AG04450 (cell line): ENCODE results near the gene PACS2. TPM values are rescaled to one million over a fixed set of nuclear protein-coding genes. Genes with fewer than 3 reads are reported as not detected.

Experiments
- CTCF ChIA-PET: fragments of 300-600, 350-600 bp; formaldehyde crosslinking; extraction: SDS; loops from one replicate; lab custom pipeline; 2022; ENCODE audit warnings: antibody characterized with exemption, inconsistent platforms; lab: Charles Lee
- POLR2A ChIA-PET: fragments of 350-600 bp; formaldehyde crosslinking; extraction: SDS; loops from one replicate; lab custom pipeline; 2021; ENCODE audit warnings: antibody characterized with exemption, inconsistent platforms; lab: Yijun Ruan, JAX
- DNase-seq: peaks from one replicate; pipeline ENCODE4 v3.0.0-alpha.2; 2011; ENCODE audit warnings: low read depth, low spot score
- H3K27ac ChIP-seq: one replicate; pipeline ENCODE4 v1.5.1; 2012; ENCODE audit warnings: low read depth, low read length, control low read depth
- H3K27me3 ChIP-seq: one replicate; pipeline ENCODE4 v1.6.0; 2012; ENCODE audit warnings: low read length; ENCODE audit not compliant: control insufficient read depth, insufficient read depth
- H3K4me3 ChIP-seq: 2 replicates; pipeline ENCODE4 v1.5.1; 2011; ENCODE audit warnings: mild to moderate bottlenecking, low read depth, low read length, control low read depth
- H3K9me3 ChIP-seq: 2 replicates; pipeline ENCODE4 v1.5.1; 2012; ENCODE audit warnings: low read length; ENCODE audit not compliant: control insufficient read depth, insufficient read depth
- CTCF ChIP-seq: IDR thresholded peaks from 2 replicates; pipeline ENCODE4 v1.5.1; 2011; ENCODE audit warnings: low read depth, low read length, control low read depth, inconsistent platforms
- polyA plus RNA-seq: library from polyadenylated mRNA; depleted of rRNA; stranded (reverse); fragments of >200 nt; gene quantifications from 2 replicates; pipeline ENCODE4 v1.2.3, GENCODE V29; 2011

Gene PACS2
- polyA plus RNA-seq, 1 experiment: 13.0 TPM

DNA sequence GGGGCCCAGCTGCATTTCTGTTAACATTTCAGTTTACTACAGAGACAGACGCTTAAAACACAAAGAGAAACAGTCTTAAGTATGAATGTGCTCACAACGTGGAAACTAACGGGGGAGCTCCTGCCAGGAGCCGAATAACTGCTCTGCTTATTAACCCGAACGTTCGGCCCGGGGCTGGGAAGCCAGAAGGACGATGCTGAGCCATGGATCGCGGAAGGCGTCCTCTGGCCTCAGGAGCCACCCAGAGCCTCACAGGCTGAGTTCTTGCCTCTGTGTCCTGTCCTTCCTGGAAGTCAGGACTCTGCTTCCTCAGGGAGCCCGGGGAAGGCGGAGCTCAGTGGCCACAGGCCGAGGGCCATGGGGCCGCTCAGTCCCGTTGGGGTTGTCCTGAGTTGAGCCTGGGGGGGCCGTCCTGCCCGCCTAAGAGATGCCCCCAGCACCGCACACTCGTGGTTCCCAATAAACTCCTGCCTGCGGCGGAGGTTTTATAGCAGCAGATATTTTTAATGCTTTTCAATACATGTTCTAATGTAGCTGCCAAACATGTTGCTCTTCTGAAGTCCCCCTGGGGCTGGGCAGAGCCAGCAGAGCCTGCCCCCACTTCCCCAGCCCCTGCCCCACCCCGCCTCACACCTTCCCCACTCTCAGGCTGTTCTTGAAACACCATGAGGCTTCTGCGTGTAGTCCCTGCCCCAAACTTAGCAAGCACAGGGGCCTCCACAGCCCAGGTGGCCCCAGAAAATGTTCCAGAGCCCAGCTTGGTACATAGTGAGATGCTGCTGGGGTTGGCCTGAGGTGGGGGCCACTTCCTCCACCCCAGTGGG, 80.4 kb downstream of the PACS2 start:
- Histone ChIP-seq H3K27me3 (no peaks in the 10 kb centered on the region), H3K4me3 (no peak overlapping the region), H3K9me3 (peaks cover 19% of the 10 kb centered on the region), H3K27ac (no peak overlapping the region)
- no peak for DNase-seq
- TF ChIP-seq CTCF: no peak
- ChIA-PET POLR2A (no interaction called here), CTCF (interaction anchor here (0.6 to 1.4 kb wide), 2 partner anchors 86 to 214 kb away, joined by 3 to 6 read pairs; partner anchors contain the start of gene NUDT14)

GRCh38 chr14:105395538-105395854, 80.9 kb downstream of the PACS2 start:
- Histone ChIP-seq H3K9me3 (peaks cover 25% of the 10 kb centered on the region), H3K4me3 (no peak overlapping the region), H3K27ac (no peak overlapping the region), H3K27me3 (no peaks in the 10 kb centered on the region)
- TF ChIP-seq CTCF: no peak
- ChIA-PET POLR2A (no interaction called here), CTCF (interaction anchor here (0.6 to 1.4 kb wide), 2 partner anchors 85 to 214 kb away, joined by 3 to 6 read pairs; partner anchors contain the start of gene NUDT14)
- DNase-seq: no peak

DNA sequence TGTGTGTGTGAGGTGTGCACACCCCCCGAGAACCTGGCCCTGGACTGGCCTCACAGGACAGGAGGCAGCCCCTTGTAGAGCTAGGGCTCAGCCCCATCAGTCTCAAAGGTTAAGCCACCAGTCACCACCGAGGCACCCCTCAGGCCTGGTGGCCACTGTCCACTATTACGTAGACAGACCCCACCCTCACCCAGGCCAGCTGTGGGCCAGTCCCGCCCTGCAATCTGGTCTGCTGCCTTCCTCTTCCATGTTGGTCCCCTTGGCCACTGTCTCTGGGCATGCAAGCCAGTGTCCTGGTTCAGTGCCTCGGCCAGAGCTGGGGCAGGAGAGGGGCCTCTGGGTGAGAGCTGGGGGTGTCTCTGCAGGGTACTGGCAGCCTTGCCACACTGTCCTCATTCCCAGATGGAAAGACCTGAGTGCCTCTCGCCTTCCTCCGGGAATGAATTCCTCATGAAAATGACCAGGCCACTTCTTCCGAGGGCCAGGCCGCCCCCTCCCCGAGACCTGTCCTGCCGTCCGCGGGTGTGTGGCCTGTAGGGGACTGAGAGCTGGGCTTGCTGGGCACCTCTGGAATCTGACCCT, 82.9 kb downstream of the PACS2 start:
- ChIA-PET CTCF (interaction anchor here (0.6 to 1.0 kb wide), 2 partner anchors 37 to 83 kb away, joined by 3 to 4 read pairs; no protein-coding TSS in a partner anchor), POLR2A (no interaction called here)
- no peak for DNase-seq
- Histone ChIP-seq H3K9me3 (peaks cover 34% of the 10 kb centered on the region), H3K27ac (no peak overlapping the region), H3K4me3 (no peak overlapping the region; the same call in 1 of the 2 replicates), H3K27me3 (no peaks in the 10 kb centered on the region)
- TF ChIP-seq CTCF: no peak

- ChIA-PET POLR2A (no interaction called here), CTCF (interaction anchor here (1.0 to 1.9 kb wide), 2 partner anchors 11 to 83 kb away, joined by 4 to 5 read pairs; no protein-coding TSS in a partner anchor)
- Histone ChIP-seq H3K27ac (peak within 1 kb of the TSS; percentile 21), H3K4me3 (peak within 1 kb of the TSS; percentile 82), H3K9me3 (peaks cover 34% of the 10 kb centered on the region), H3K27me3 (no peaks in the 10 kb centered on the region)
- TF ChIP-seq CTCF: peak; percentile 10; the same call in 1 of the 2 replicates
- DNase-seq: peak; percentile 36
Measured at GRCh38 chr14:105398044-105398725, 83.6 kb downstream of the PACS2 start, which contains the start of gene TEX22. TEX22 (plus strand) TSS chr14:105398538; CDS start chr14:105399341, 803 bp downstream.
